HepG2 (cell line): ENCODE measurements around the gene SLC12A3. TPM values are rescaled to one million over a fixed set of nuclear protein-coding genes. Genes with fewer than 3 reads are reported as not detected.

ENCODE experiments used
- ADNP ChIP-seq: sonication (generic); formaldehyde crosslinking; IDR thresholded peaks from 2 replicates; pipeline ENCODE4 v1.4.0; 2020; ENCODE audit warnings: missing genetic modification reagents
- CTCF ChIP-seq: sonication (generic); formaldehyde crosslinking; IDR thresholded peaks from 2 replicates; pipeline ENCODE4 v1.5.0; 2020; ENCODE audit warnings: mild to moderate bottlenecking, missing genetic modification reagents, moderate library complexity
- HCFC1 ChIP-seq: fragments of 150-350 bp; IDR thresholded peaks from 2 replicates; pipeline ENCODE4 v1.6.1; 2014; ENCODE audit warnings: low read depth, low read length
- HDAC6 ChIP-seq: fragments of 200-600 bp; sonication (generic); IDR thresholded peaks from 2 replicates; pipeline ENCODE4 v1.7.0; 2017; ENCODE audit warnings: mild to moderate bottlenecking, antibody characterized with exemption, low read length, low read depth
- HNF4A ChIP-seq: sonication (generic); formaldehyde crosslinking; IDR thresholded peaks from 2 replicates; pipeline ENCODE4 v1.4.0; 2020; ENCODE audit warnings: missing genetic modification reagents
- IKZF5 ChIP-seq: IDR thresholded peaks from 2 replicates; pipeline ENCODE4 v1.6.1; 2018; ENCODE audit warnings: missing genetic modification reagents, mild to moderate bottlenecking, missing compliant biosample characterization
- MXD4 ChIP-seq: IDR thresholded peaks from 2 replicates; pipeline ENCODE4 v1.6.1; 2016; ENCODE audit warnings: mild to moderate bottlenecking, missing biosample characterization, missing genetic modification reagents
- NFATC3 ChIP-seq: sonication (generic); formaldehyde crosslinking; IDR thresholded peaks from 2 replicates; pipeline ENCODE4 v1.5.1; 2020; ENCODE audit warnings: mild to moderate bottlenecking, missing genetic modification reagents
- RFXANK ChIP-seq: IDR thresholded peaks from 2 replicates; pipeline ENCODE4 v1.6.1; 2016
- SIX1 ChIP-seq: sonication (generic); formaldehyde crosslinking; IDR thresholded peaks from 2 replicates; pipeline ENCODE4 v1.4.0; 2020; ENCODE audit warnings: missing genetic modification reagents, borderline replicate concordance
- SYNCRIP ChIP-seq: fragments of 200-400 bp; formaldehyde crosslinking; IDR thresholded peaks from 2 replicates; pipeline ENCODE4 v1.6.1; 2018; ENCODE audit warnings: mild to moderate bottlenecking, low read depth, low read length; ENCODE audit not compliant: insufficient read depth
- ZFP91 ChIP-seq: sonication (generic); formaldehyde crosslinking; IDR thresholded peaks from 2 replicates; pipeline ENCODE4 v1.9.0; 2022; ENCODE audit warnings: missing genetic modification reagents, mild to moderate bottlenecking, borderline replicate concordance
- ZFX ChIP-seq: sonication (generic); formaldehyde crosslinking; IDR thresholded peaks from 2 replicates; pipeline ENCODE4 v1.4.0; 2020; ENCODE audit warnings: mild to moderate bottlenecking, low read depth, missing genetic modification reagents, moderate library complexity
- ZNF136 ChIP-seq: sonication (generic); formaldehyde crosslinking; IDR thresholded peaks from 2 replicates; pipeline ENCODE4 v1.8.1; 2022; ENCODE audit warnings: low read depth, mild to moderate bottlenecking, moderate library complexity, missing genetic modification reagents
- ZNF142 ChIP-seq: sonication (generic); formaldehyde crosslinking; IDR thresholded peaks from 2 replicates; pipeline ENCODE4 v1.4.0; 2020; ENCODE audit warnings: missing genetic modification reagents
- ZNF333 ChIP-seq: sonication (generic); formaldehyde crosslinking; IDR thresholded peaks from 2 replicates; pipeline ENCODE4 v1.4.0; 2020; ENCODE audit warnings: mild to moderate bottlenecking, missing genetic modification reagents, borderline replicate concordance
- ZNF34 ChIP-seq: sonication (generic); formaldehyde crosslinking; IDR thresholded peaks from 2 replicates; pipeline ENCODE4 v1.4.0; 2020; ENCODE audit warnings: mild to moderate bottlenecking, missing genetic modification reagents, borderline replicate concordance
- polyA plus RNA-seq, 8 experiments: library from polyadenylated mRNA; depleted of rRNA in 3 of 8; stranded (reverse) in 7 of 8; unstranded in 1 of 8; fragments of >200 nt; fragmentation: Illumina TruSeq in 4 of 8; extraction: Trizol in 4 of 8; gene quantifications; 2 replicates each; pipeline versions ENCODE4 v1.2.1 to v1.2.3, GENCODE V29; 2011 to 2016; ENCODE audit warnings: low read depth in 4 of 8, missing spikeins in 1 of 8, mixed read lengths in 1 of 8; ENCODE audit not compliant: insufficient read depth in 1 of 8
- total RNA-seq, 5 experiments: library from RNA; depleted of rRNA; stranded (reverse); fragments of >200 nt; fragmentation: Illumina TruSeq; extraction: Trizol; gene quantifications; 2 replicates each; pipeline ENCODE4 v1.2.3, GENCODE V29; 2016; ENCODE audit warnings: low read depth in 1 of 5

Gene SLC12A3
- total and polyA plus RNA-seq, 2 of the 13 experiments (the other 11 are each of a cell fraction or from before 2014, with no cell fraction given): 6.2 TPM; not detected in 1

- TF ChIP-seq ZNF142 (CRISPR knock-in tag): no peak
- no peak for TF ChIP-seq SYNCRIP
- no peak for TF ChIP-seq IKZF5
- no peak for TF ChIP-seq ZNF34 (CRISPR knock-in tag)
- peak; percentile 70 for TF ChIP-seq ZFX (CRISPR knock-in tag)
- TF ChIP-seq NFATC3 (CRISPR knock-in tag): no peak
- peak; percentile 55 for TF ChIP-seq HNF4A
- no peak for TF ChIP-seq SIX1
- 0 out of 2 replicates have a peak, but pooled peaks have one; percentile 24 for TF ChIP-seq ZNF333 (CRISPR knock-in tag)
- TF ChIP-seq RFXANK (CRISPR knock-in tag): no peak
- TF ChIP-seq CTCF: 0 out of 2 replicates have a peak, but pooled peaks have one; percentile 11
- no peak for TF ChIP-seq HDAC6
- no peak for TF ChIP-seq ADNP (CRISPR knock-in tag)
- no peak for TF ChIP-seq ZNF136 (CRISPR knock-in tag)
- no peak for TF ChIP-seq MXD4 (CRISPR knock-in tag)
- TF ChIP-seq ZFP91 (CRISPR knock-in tag): no peak
- TF ChIP-seq HCFC1: no peak
These were observed 15.0 kb upstream of the SLC12A3 start (continued) for GRCh38 chr16:56849690-56850680.
